ENCODE measurements around the gene IL2RA. TPM values are rescaled to one million over a fixed set of nuclear protein-coding genes. Genes with fewer than 3 reads are reported as not detected.

The IL2RA gene
- total and polyA plus RNA-seq, 4 donors = 0.10 TPM; not detected in 3

GRCh38 chr10:5976512-5977470, 85.4 kb downstream of the IL2RA start:
- Histone ChIP-seq H3K27ac (ENCODE audit: low read depth, low read length) (no peak overlapping the region), H3K4me1 (ENCODE audit: control insufficient read depth, insufficient read depth, low read length) (peaks cover 9% of the 10 kb centered on the region), H3K4me3 (ENCODE audit: low read depth, low read length) (peak overlapping the region; percentile 45), H3K27me3 (ENCODE audit: control insufficient read depth, insufficient read depth, low read length) (peaks cover 25% of the 10 kb centered on the region), H3K36me3 (ENCODE audit: control insufficient read depth, insufficient read depth, low read length) (no peaks in the 10 kb centered on the region), H3K9me3 (ENCODE audit: control insufficient read depth, insufficient read depth, low read length) (no peaks in the 10 kb centered on the region)
- 1% methylated on average over 78 of the region's 82 CpGs for WGBS (ENCODE audit: insufficient coverage)
- DNase-seq (ENCODE audit: low read depth in 4 of 6, low spot score in 6 of 6) = peak in 2 of 6 donors; percentile 7 to 11

DNA sequence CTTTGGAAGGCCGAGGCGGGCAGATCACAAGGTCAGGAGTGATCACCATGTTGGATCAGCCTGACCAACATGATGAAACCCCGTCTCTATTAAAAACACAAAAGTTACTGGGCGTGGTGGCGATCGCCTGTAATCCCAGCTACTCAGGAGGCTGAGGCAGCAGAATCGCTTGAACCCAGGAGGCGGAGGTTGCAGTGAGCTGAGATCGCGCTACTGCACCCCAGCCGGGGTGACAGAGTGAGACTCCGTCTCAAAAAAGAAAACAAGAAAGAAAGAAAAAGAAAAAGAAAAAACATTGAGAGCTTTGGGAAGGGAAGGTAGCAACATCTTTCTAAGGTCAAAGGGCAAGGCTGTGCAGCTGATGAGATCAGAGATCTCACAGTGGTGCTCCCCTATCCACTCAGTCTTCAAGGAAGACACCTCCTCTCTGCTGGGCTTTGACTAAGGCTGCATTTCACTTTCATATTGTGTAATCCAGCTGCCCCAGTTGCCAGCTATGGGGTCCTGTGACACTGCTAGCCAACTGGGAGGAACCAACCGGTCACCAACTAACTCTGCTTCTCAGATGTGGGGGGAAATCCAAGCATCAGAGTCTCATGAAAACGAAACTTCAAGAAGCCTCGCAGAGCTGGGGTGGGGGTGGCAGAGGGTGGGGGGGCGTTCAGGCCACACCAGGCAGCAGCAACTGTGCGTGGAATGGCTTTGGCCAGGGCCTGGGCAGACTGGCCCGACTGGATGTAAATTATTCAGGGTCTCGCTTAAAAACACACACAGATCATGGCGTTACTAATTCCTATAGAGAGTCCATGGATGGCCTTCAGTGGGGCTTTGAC, 86.3 kb downstream of the IL2RA start:
- no peak overlapping the region for H3K4me3 ChIP-seq (ENCODE audit: low read depth, low read length)
- H3K4me1 ChIP-seq (ENCODE audit: control insufficient read depth, insufficient read depth, low read length) = peaks cover 9% of the 10 kb centered on the region
- no peaks in the 10 kb centered on the region for H3K36me3 ChIP-seq (ENCODE audit: control insufficient read depth, insufficient read depth, low read length)
- H3K9me3 ChIP-seq (ENCODE audit: control insufficient read depth, insufficient read depth, low read length) = no peaks in the 10 kb centered on the region
- peaks cover 25% of the 10 kb centered on the region for H3K27me3 ChIP-seq (ENCODE audit: control insufficient read depth, insufficient read depth, low read length)
- H3K27ac ChIP-seq (ENCODE audit: low read depth, low read length) = no peak overlapping the region
- 64% methylated on average over 13 of the region's 20 CpGs for WGBS (ENCODE audit: insufficient coverage)
- DNase-seq (ENCODE audit: low read depth in 4 of 6, low spot score in 6 of 6) = no peak

DNA sequence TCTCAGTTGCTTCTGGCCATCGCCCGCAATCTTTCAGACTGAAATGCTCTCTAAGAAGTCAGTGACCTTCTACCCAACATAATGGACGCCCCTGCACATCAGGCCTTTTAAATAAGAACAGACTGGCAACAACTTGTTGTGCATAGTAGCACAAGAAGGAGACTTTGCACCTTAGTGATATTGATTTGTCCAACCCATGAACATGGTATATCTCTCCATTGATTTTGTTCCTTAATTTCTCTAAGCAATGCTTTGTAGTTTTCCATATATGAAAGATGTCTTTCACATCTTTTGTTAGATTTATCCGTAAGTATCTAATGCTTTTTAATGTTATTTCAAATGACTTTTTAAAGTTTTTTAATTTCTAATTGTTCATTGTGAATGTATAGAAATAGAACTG, 89.1 kb downstream of the IL2RA start:
- no peak for DNase-seq (ENCODE audit: low read depth in 4 of 6, low spot score in 6 of 6)
- Histone ChIP-seq H3K27me3 (ENCODE audit: control insufficient read depth, insufficient read depth, low read length) (peaks cover 19% of the 10 kb centered on the region), H3K4me3 (ENCODE audit: low read depth, low read length) (no peak overlapping the region), H3K27ac (ENCODE audit: low read depth, low read length) (no peak overlapping the region), H3K4me1 (ENCODE audit: control insufficient read depth, insufficient read depth, low read length) (peaks cover 7% of the 10 kb centered on the region), H3K36me3 (ENCODE audit: control insufficient read depth, insufficient read depth, low read length) (no peaks in the 10 kb centered on the region), H3K9me3 (ENCODE audit: control insufficient read depth, insufficient read depth, low read length) (no peaks in the 10 kb centered on the region)
- WGBS (ENCODE audit: insufficient coverage) = 100% methylated on average over 2 of the region's 4 CpGs

DNA sequence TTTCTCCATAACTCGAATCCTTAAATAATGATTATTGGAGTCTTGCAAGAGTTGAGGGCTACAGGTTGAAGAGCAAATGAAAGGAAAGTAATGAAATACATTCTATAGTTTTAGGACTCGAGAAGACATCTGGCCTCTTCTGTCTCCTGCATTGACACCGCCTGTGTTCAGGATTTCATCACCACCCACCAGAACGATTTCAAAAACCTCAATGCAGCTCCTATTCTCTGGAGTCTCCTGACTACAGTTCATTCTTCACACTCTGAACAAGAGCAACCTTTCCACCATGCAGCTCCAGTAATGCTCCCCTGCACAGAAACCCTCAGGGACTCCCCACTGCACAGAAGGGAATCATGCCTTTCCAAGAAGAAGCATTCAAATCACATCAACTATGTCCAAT, 90.3 kb downstream of the IL2RA start:
- Histone ChIP-seq H3K27ac (ENCODE audit: low read depth, low read length) (no peak overlapping the region), H3K27me3 (ENCODE audit: control insufficient read depth, insufficient read depth, low read length) (peaks cover 13% of the 10 kb centered on the region), H3K36me3 (ENCODE audit: control insufficient read depth, insufficient read depth, low read length) (no peaks in the 10 kb centered on the region), H3K9me3 (ENCODE audit: control insufficient read depth, insufficient read depth, low read length) (no peaks in the 10 kb centered on the region), H3K4me1 (ENCODE audit: control insufficient read depth, insufficient read depth, low read length) (peaks cover 4% of the 10 kb centered on the region), H3K4me3 (ENCODE audit: low read depth, low read length) (no peak overlapping the region)
- DNase-seq (ENCODE audit: low read depth in 4 of 6, low spot score in 6 of 6) = no peak
- 81% methylated on average over 3 of the region's 4 CpGs for WGBS (ENCODE audit: insufficient coverage)

GRCh38 chr10:5971315-5971832, 90.8 kb downstream of the IL2RA start:
- no peaks in the 10 kb centered on the region for H3K4me1 ChIP-seq (ENCODE audit: control insufficient read depth, insufficient read depth, low read length)
- H3K27me3 ChIP-seq (ENCODE audit: control insufficient read depth, insufficient read depth, low read length) = peaks cover 7% of the 10 kb centered on the region
- no peaks in the 10 kb centered on the region for H3K9me3 ChIP-seq (ENCODE audit: control insufficient read depth, insufficient read depth, low read length)
- 92% methylated on average over 4 of the region's 8 CpGs for WGBS (ENCODE audit: insufficient coverage)
- DNase-seq (ENCODE audit: low read depth in 4 of 6, low spot score in 6 of 6) = no peak
- no peak overlapping the region for H3K27ac ChIP-seq (ENCODE audit: low read depth, low read length)
- H3K36me3 ChIP-seq (ENCODE audit: control insufficient read depth, insufficient read depth, low read length) = no peaks in the 10 kb centered on the region
- H3K4me3 ChIP-seq (ENCODE audit: low read depth, low read length) = no peak overlapping the region

DNA sequence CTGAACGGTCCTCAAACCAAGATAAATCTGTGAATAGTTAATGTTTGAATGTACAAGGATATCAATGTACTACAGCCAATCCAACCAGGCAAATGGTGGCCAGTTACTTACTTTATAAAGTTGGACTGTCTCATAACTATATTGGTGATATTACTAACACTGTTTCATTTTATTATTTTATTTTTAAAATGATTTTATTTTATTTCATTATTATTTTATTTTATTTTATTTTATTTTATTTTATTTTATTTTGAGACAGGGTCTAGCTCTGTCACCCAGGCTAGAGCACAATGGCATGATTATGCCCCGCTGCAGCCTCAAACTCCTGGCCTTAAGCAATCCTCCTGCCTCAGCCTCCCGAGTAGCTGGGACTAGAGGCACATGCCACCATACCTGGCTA, 91.6 kb downstream of the IL2RA start:
- no peak overlapping the region for H3K27ac ChIP-seq (ENCODE audit: low read depth, low read length)
- H3K9me3 ChIP-seq (ENCODE audit: control insufficient read depth, insufficient read depth, low read length) = no peaks in the 10 kb centered on the region
- H3K4me1 ChIP-seq (ENCODE audit: control insufficient read depth, insufficient read depth, low read length) = no peaks in the 10 kb centered on the region
- no peak for DNase-seq (ENCODE audit: low read depth in 4 of 6, low spot score in 6 of 6)
- H3K27me3 ChIP-seq (ENCODE audit: control insufficient read depth, insufficient read depth, low read length) = peaks cover 2% of the 10 kb centered on the region
- no peak overlapping the region for H3K4me3 ChIP-seq (ENCODE audit: low read depth, low read length)
- 100% methylated on average over 2 of the region's 3 CpGs for WGBS (ENCODE audit: insufficient coverage)
- no peaks in the 10 kb centered on the region for H3K36me3 ChIP-seq (ENCODE audit: control insufficient read depth, insufficient read depth, low read length)

DNA sequence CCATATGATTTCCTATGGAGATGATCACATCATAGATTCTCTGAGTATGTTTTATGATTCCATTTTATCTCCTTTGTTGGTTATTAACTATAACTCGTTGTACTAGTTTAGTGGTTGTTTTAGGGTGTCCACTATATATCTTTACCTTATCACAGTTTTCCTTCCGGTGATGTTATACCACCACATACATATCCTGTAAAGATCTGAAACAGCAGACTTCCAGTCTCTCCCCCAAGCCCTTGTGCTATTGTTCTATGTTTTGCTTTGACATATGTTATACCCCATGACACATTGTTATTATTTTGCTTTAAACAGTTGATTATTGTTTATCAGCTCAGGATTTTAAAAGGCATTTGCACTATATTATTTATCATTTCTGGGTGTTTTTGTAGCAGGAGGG, 92.1 kb downstream of the IL2RA start:
- no peak for DNase-seq (ENCODE audit: low read depth in 4 of 6, low spot score in 6 of 6)
- WGBS (ENCODE audit: insufficient coverage) = no CpG with 5 or more reads among the region's 2 CpGs
- Histone ChIP-seq H3K27me3 (ENCODE audit: control insufficient read depth, insufficient read depth, low read length) (no peaks in the 10 kb centered on the region), H3K27ac (ENCODE audit: low read depth, low read length) (no peak overlapping the region), H3K36me3 (ENCODE audit: control insufficient read depth, insufficient read depth, low read length) (no peaks in the 10 kb centered on the region), H3K4me1 (ENCODE audit: control insufficient read depth, insufficient read depth, low read length) (no peaks in the 10 kb centered on the region), H3K4me3 (ENCODE audit: low read depth, low read length) (no peak overlapping the region), H3K9me3 (ENCODE audit: control insufficient read depth, insufficient read depth, low read length) (no peaks in the 10 kb centered on the region)

DNA sequence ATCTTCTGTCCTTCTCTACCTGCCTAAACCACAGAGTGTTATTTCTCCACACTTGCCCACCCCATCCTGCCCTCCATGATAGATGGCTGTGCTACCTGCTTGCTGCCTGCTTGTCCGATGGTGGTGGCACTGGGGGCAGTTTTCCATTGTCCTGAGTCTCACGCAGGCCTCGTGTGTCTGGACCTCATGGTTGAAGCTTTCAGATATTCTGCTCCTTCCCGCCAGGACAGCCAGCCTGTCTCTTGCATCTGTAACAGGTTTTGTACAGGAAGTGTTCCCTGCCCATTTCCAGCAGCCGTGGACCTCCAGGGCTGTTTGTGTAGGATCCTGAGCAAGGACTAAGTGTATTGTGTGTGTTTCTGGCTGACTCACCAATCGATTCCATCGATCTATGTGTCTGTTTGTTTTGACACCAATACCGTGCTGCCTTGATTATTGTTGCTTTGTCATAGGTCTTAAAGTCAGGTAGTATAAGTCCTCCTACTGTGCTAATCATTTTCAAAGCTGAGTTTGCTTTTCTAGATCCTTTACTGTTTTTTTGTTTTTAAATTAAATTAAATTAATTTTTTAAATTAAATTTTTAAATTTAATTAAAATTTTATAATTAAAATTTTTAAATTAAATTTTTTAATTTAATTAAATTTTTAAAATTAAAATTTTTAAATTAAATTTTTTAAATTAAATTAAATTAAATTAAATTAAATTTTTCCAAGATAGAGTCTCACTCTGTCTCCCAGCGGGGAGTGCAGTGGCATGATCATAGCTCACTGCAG, 93.3 kb downstream of the IL2RA start:
- peak in 1 of 6 donors; percentile 6 for DNase-seq (ENCODE audit: low read depth in 4 of 6, low spot score in 6 of 6)
- Histone ChIP-seq H3K27me3 (ENCODE audit: control insufficient read depth, insufficient read depth, low read length) (no peaks in the 10 kb centered on the region), H3K27ac (ENCODE audit: low read depth, low read length) (no peak overlapping the region), H3K4me3 (ENCODE audit: low read depth, low read length) (no peak overlapping the region), H3K4me1 (ENCODE audit: control insufficient read depth, insufficient read depth, low read length) (no peaks in the 10 kb centered on the region), H3K36me3 (ENCODE audit: control insufficient read depth, insufficient read depth, low read length) (no peaks in the 10 kb centered on the region), H3K9me3 (ENCODE audit: control insufficient read depth, insufficient read depth, low read length) (no peaks in the 10 kb centered on the region)
- 90% methylated on average over 5 of the region's 9 CpGs for WGBS (ENCODE audit: insufficient coverage)

- Histone ChIP-seq H3K4me3 (ENCODE audit: low read depth, low read length) (no peak overlapping the region), H3K9me3 (ENCODE audit: control insufficient read depth, insufficient read depth, low read length) (no peaks in the 10 kb centered on the region), H3K27me3 (ENCODE audit: control insufficient read depth, insufficient read depth, low read length) (no peaks in the 10 kb centered on the region), H3K36me3 (ENCODE audit: control insufficient read depth, insufficient read depth, low read length) (no peaks in the 10 kb centered on the region), H3K27ac (ENCODE audit: low read depth, low read length) (no peak overlapping the region), H3K4me1 (ENCODE audit: control insufficient read depth, insufficient read depth, low read length) (no peaks in the 10 kb centered on the region)
- DNase-seq (ENCODE audit: low read depth in 4 of 6, low spot score in 6 of 6) = peak in 2 of 6 donors; percentile 23 to 73
- no CpG with 5 or more reads among the region's 5 CpGs for WGBS (ENCODE audit: insufficient coverage)
Measured at GRCh38 chr10:5968037-5968680, 94.0 kb downstream of the IL2RA start.
